GM21717 (cell line): ENCODE results near the gene MMRN2.
"Not testable (repeated sequence)": the region's sequence is repeated elsewhere in the genome, so short reads cannot be mapped to it uniquely, and the experiment has no call there.

Experiments used
- ATAC-seq: cut with Tn5 transposase; IDR thresholded peaks from one replicate; pipeline ENCODE4 v1.9.1; 2021; ENCODE audit warnings: mild to moderate bottlenecking, moderate library complexity; ENCODE audit not compliant: unreplicated experiment

MMRN2 gene

GRCh38 chr10:86943316-86944030 is 13.9 kb downstream of the MMRN2 start:
- no peak for ATAC-seq

GRCh38 chr10:86942441-86943315 is 14.7 kb downstream of the MMRN2 start:
- no peak for ATAC-seq

- ATAC-seq: no peak
Observed at GRCh38 chr10:86941991-86942421, 15.4 kb downstream of the MMRN2 start.

- no peak for ATAC-seq
Observed at GRCh38 chr10:86941426-86941825, 16.0 kb downstream of the MMRN2 start.

- no peak for ATAC-seq
Observed at GRCh38 chr10:86940677-86941076, 16.7 kb downstream of the MMRN2 start.

GRCh38 chr10:86940076-86940475 is 17.3 kb downstream of the MMRN2 start:
- not testable (repeated sequence) for ATAC-seq

GRCh38 chr10:86938260-86938659 is 19.2 kb downstream of the MMRN2 start:
- ATAC-seq: no peak

GRCh38 chr10:86937502-86938154 is 19.8 kb downstream of the MMRN2 start:
- no peak for ATAC-seq

- no peak for ATAC-seq
Observed at GRCh38 chr10:86936661-86937501, 20.5 kb downstream of the MMRN2 start.

- not testable (repeated sequence) for ATAC-seq
Observed at GRCh38 chr10:86934162-86934711, 23.2 kb downstream of the MMRN2 start.

- ATAC-seq: no peak
Observed at GRCh38 chr10:86932674-86933073, 24.7 kb downstream of the MMRN2 start.

- no peak for ATAC-seq
Observed at GRCh38 chr10:86931872-86932271, 25.5 kb downstream of the MMRN2 start.

GRCh38 chr10:86929468-86930380 is 27.7 kb downstream of the MMRN2 start:
- ATAC-seq: no peak

- ATAC-seq: no peak
Observed at GRCh38 chr10:86922553-86922961, 34.9 kb downstream of the MMRN2 start.

GRCh38 chr10:86918022-86918471 is 39.4 kb downstream of the MMRN2 start:
- no peak for ATAC-seq

GRCh38 chr10:86914734-86915133 is 42.7 kb downstream of the MMRN2 start:
- no peak for ATAC-seq

GRCh38 chr10:86905429-86905828 is 52.0 kb downstream of the MMRN2 start:
- no peak for ATAC-seq

- ATAC-seq: no peak
Observed at GRCh38 chr10:86904600-86904999, 52.8 kb downstream of the MMRN2 start.

GRCh38 chr10:86900955-86901354 is 56.5 kb downstream of the MMRN2 start:
- ATAC-seq: no peak
